NCI-H1694 (cell line): ENCODE measurements around the gene ARHGEF4.

Source experiments
- DNase-seq: peaks from one replicate; lab custom pipeline; 2025; lab: John Stamatoyannopoulos, UW

ARHGEF4 gene

GRCh38 chr2:130918393-130918792, 81.7 kb downstream of the ARHGEF4 start:
- DNase-seq: no peak

GRCh38 chr2:130920415-130921163, 83.9 kb downstream of the ARHGEF4 start:
- peak; percentile 91 for DNase-seq

GRCh38 chr2:130921164-130921476, 84.4 kb downstream of the ARHGEF4 start:
- DNase-seq: no peak

GRCh38 chr2:130922417-130922816, 85.7 kb downstream of the ARHGEF4 start:
- DNase-seq: no peak

- DNase-seq: no peak
These were observed 91.7 kb downstream of the ARHGEF4 start for GRCh38 chr2:130928385-130928784.

- DNase-seq: no peak
These were observed 94.3 kb downstream of the ARHGEF4 start for GRCh38 chr2:130930740-130931659.

GRCh38 chr2:130933501-130933900, 96.8 kb downstream of the ARHGEF4 start:
- DNase-seq: no peak

- DNase-seq: no peak
These were observed 99.7 kb downstream of the ARHGEF4 start for GRCh38 chr2:130936451-130936850.

- DNase-seq: no peak
These were observed 111.3 kb downstream of the ARHGEF4 start for GRCh38 chr2:130947967-130948366.

- no peak for DNase-seq
These were observed 113.2 kb downstream of the ARHGEF4 start for GRCh38 chr2:130949954-130950353.

- no peak for DNase-seq
These were observed 114.3 kb downstream of the ARHGEF4 start for GRCh38 chr2:130951018-130951417.

- DNase-seq: no peak
These were observed 118.2 kb downstream of the ARHGEF4 start for GRCh38 chr2:130954873-130955272.

GRCh38 chr2:130957915-130958314, 121.2 kb downstream of the ARHGEF4 start:
- no peak for DNase-seq

GRCh38 chr2:130963196-130963848, 126.6 kb downstream of the ARHGEF4 start:
- no peak for DNase-seq

GRCh38 chr2:130963849-130964793, 127.4 kb downstream of the ARHGEF4 start:
- no peak for DNase-seq

- DNase-seq: no peak
These were observed 128.2 kb downstream of the ARHGEF4 start for GRCh38 chr2:130964931-130965330.

- DNase-seq: no peak
These were observed 129.5 kb downstream of the ARHGEF4 start for GRCh38 chr2:130966149-130966774.

GRCh38 chr2:130966775-130967490, 130.2 kb downstream of the ARHGEF4 start:
- no peak for DNase-seq

GRCh38 chr2:130972410-130972809, 135.7 kb downstream of the ARHGEF4 start:
- DNase-seq: no peak

GRCh38 chr2:130975729-130976128, 139.0 kb downstream of the ARHGEF4 start:
- DNase-seq: no peak
